ENCODE measurements around the gene AMBP.

GRCh38 chr9:114025760-114026159 is 52.3 kb downstream of the AMBP start:
- TF ChIP-seq TAF1 (IDR thresholded peaks at IDR 0.05; ENCODE audit: borderline replicate concordance, insufficient read depth, low read length) (no peak), POLR2AphosphoS5 (IDR thresholded peaks at IDR 0.05; ENCODE audit: low read depth, low read length) (no peak), SIN3A (IDR thresholded peaks at IDR 0.05; ENCODE audit: borderline replicate concordance, insufficient read depth, low read length) (no peak), REST (IDR thresholded peaks at IDR 0.05; ENCODE audit: insufficient read depth in 1 of 2, low read depth in 2 of 2, low read length in 2 of 2) (no peak), FOXP2 (optimal IDR thresholded peaks at IDR 0.05; ENCODE audit: borderline replicate concordance, extremely low read depth, extremely low read length, insufficient read depth) (no peak)

Data from PFSK-1 (cell line).